ENCODE results near the gene SLC26A6. TPM values are rescaled to one million over a fixed set of nuclear protein-coding genes. Genes with fewer than 3 reads are reported as not detected.

SLC26A6 gene
- total RNA-seq, 1 experiment from 2014 or later, result 47.4 TPM

DNA sequence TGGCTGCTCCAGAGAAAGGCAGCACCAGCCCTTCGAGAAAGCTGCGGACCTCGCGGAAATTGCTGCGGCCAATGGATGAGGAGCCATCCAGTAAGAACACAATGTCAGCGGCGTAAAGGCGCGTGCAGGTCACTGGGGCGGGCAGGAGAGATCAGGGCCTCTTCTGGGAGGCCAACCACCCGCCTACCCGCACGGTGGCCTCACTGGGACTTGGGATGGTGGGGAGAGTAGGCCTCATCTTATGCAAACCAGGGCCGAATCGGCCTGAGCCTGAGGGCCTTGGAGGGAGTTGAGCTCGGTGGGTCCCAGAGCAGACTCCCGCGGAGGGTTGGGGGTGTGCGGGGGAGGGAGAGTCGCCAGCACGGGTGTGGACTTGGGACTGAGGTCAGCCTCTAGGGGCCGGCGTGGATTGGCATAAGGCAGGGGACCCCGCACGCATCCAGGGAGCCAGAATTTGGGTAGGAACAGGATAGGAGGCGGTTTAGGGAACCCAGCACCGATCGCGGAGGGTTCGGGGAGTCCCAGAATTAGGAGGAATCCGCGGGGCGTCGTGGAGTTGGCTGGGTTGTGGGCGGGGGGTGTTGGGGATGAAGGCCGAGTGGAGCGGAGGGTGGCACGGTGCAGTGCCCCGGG, 40.7 kb downstream of the SLC26A6 start:
- H3K4me1 Mint-ChIP-seq (ENCODE audit: insufficient read depth, unreplicated experiment), result peaks cover 46% of the 10 kb centered on the region
- POLR2A ChIA-PET, result interaction anchor here (1.0 to 8.9 kb wide), 5 partner anchors 15 to 122 kb away, joined by 3 to 93 read pairs (median 3); partner anchors contain the start of genes IP6K2, SLC26A6 and UQCRC1
- CTCF ChIA-PET, result interaction anchor here (0.5 to 1.0 kb wide), 3 partner anchors 14 to 72 kb away, joined by 3 to 7 read pairs (median 4); no protein-coding TSS in a partner anchor
- H3K9me3 Mint-ChIP-seq (ENCODE audit: unreplicated experiment), result no peaks in the 10 kb centered on the region
- peaks cover 29% of the 10 kb centered on the region for H3K36me3 Mint-ChIP-seq (ENCODE audit: insufficient read depth, unreplicated experiment)
- H3K4me3 Mint-ChIP-seq (ENCODE audit: unreplicated experiment), result peak overlapping the region; percentile 48
- TF ChIP-seq, protein P1, sequence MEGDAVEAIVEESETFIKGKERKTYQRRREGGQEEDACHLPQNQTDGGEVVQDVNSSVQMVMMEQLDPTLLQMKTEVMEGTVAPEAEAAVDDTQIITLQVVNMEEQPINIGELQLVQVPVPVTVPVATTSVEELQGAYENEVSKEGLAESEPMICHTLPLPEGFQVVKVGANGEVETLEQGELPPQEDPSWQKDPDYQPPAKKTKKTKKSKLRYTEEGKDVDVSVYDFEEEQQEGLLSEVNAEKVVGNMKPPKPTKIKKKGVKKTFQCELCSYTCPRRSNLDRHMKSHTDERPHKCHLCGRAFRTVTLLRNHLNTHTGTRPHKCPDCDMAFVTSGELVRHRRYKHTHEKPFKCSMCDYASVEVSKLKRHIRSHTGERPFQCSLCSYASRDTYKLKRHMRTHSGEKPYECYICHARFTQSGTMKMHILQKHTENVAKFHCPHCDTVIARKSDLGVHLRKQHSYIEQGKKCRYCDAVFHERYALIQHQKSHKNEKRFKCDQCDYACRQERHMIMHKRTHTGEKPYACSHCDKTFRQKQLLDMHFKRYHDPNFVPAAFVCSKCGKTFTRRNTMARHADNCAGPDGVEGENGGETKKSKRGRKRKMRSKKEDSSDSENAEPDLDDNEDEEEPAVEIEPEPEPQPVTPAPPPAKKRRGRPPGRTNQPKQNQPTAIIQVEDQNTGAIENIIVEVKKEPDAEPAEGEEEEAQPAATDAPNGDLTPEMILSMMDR (IDR thresholded peaks at IDR 0.05; ENCODE audit: unreplicated experiment), result no peak
- TSS peak; percentile 21 for BruUV-seq (replicated peaks)
- intact Hi-C loops (cut with micrococcal nuclease), result no loop called here
- no peak for DNase-seq (ENCODE audit: unreplicated experiment)
- no peaks in the 10 kb centered on the region for H3K27me3 Mint-ChIP-seq (ENCODE audit: insufficient read depth, unreplicated experiment)
- peak overlapping the region; percentile 59 for H3K27ac Mint-ChIP-seq (ENCODE audit: low read depth, unreplicated experiment)

DNA sequence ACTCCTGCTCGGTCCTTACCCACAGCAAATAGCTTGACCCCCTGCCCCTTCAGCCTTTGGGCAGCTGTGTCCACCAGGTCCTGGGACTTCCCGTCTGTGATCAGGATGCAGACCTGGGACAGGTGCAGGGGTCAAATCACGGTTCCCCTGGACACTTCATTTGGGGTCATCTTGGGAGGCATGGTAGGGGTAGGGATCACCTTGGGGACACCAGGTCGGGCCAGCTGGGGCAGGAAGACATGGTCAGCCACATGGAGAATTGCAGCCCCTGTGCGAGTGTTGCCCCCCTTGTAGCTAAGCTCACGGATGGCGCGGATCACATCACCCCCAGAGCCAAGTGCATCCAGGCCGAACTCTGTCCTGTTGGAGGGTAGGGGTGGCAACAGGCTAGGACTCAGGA, 41.9 kb downstream of the SLC26A6 start:
- no peak overlapping the region for H3K27ac Mint-ChIP-seq (ENCODE audit: low read depth, unreplicated experiment)
- no peaks in the 10 kb centered on the region for H3K27me3 Mint-ChIP-seq (ENCODE audit: insufficient read depth, unreplicated experiment)
- H3K4me3 Mint-ChIP-seq (ENCODE audit: unreplicated experiment), result no peak overlapping the region
- intact Hi-C loops (cut with micrococcal nuclease), result no loop called here
- H3K36me3 Mint-ChIP-seq (ENCODE audit: insufficient read depth, unreplicated experiment), result peaks cover 18% of the 10 kb centered on the region
- H3K4me1 Mint-ChIP-seq (ENCODE audit: insufficient read depth, unreplicated experiment), result peaks cover 41% of the 10 kb centered on the region
- POLR2A ChIA-PET, result no interaction called here
- H3K9me3 Mint-ChIP-seq (ENCODE audit: unreplicated experiment), result no peaks in the 10 kb centered on the region
- TF ChIP-seq, protein P1 (IDR thresholded peaks at IDR 0.05; ENCODE audit: unreplicated experiment), result no peak
- DNase-seq (ENCODE audit: unreplicated experiment), result no peak
- CTCF ChIA-PET, result interaction anchor here (0.6 kb wide), 1 partner anchor 420 kb away, joined by 6 read pairs; no protein-coding TSS in a partner anchor
- BruUV-seq (replicated peaks), result no TSS peak

DNA sequence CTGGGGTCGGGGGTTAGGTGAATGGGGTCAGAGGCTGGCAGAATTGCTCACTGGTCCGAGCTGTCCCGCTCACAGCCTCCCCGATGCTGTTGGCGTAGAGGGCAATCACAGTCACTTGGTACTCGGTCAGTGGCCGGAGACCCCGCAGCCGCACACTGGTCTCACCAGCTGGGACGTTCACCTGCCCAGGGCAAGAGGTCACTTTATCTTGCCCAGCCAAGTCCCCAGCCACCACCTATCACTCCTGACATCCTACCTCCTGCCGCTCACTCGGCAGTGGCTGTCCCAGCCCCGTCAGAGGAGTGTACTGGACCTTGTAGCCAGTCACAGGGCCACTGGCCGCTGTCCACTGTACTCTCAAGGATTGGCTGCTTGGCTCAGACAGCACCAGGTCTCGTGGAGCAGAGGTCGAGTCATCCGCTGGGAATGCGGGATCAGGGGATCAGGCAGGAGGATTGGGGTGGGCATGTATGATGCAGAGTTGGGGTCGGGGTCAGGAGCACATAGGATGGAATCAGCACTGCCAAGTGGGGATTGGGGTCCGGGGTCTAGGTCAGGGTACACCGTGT, 42.7 kb downstream of the SLC26A6 start:
- intact Hi-C loops (cut with micrococcal nuclease), result no loop called here
- no peaks in the 10 kb centered on the region for H3K9me3 Mint-ChIP-seq (ENCODE audit: unreplicated experiment)
- no TSS peak for BruUV-seq (replicated peaks)
- no peaks in the 10 kb centered on the region for H3K27me3 Mint-ChIP-seq (ENCODE audit: insufficient read depth, unreplicated experiment)
- H3K4me1 Mint-ChIP-seq (ENCODE audit: insufficient read depth, unreplicated experiment), result peaks cover 34% of the 10 kb centered on the region
- no peak for DNase-seq (ENCODE audit: unreplicated experiment)
- no peak overlapping the region for H3K27ac Mint-ChIP-seq (ENCODE audit: low read depth, unreplicated experiment)
- ChIA-PET POLR2A (no interaction called here), CTCF (interaction anchor here (0.6 kb wide), 1 partner anchor 421 kb away, joined by 6 read pairs; no protein-coding TSS in a partner anchor)
- no peak overlapping the region for H3K4me3 Mint-ChIP-seq (ENCODE audit: unreplicated experiment)
- peaks cover 25% of the 10 kb centered on the region for H3K36me3 Mint-ChIP-seq (ENCODE audit: insufficient read depth, unreplicated experiment)
- TF ChIP-seq, protein P1 (IDR thresholded peaks at IDR 0.05; ENCODE audit: unreplicated experiment), result no peak

DNA sequence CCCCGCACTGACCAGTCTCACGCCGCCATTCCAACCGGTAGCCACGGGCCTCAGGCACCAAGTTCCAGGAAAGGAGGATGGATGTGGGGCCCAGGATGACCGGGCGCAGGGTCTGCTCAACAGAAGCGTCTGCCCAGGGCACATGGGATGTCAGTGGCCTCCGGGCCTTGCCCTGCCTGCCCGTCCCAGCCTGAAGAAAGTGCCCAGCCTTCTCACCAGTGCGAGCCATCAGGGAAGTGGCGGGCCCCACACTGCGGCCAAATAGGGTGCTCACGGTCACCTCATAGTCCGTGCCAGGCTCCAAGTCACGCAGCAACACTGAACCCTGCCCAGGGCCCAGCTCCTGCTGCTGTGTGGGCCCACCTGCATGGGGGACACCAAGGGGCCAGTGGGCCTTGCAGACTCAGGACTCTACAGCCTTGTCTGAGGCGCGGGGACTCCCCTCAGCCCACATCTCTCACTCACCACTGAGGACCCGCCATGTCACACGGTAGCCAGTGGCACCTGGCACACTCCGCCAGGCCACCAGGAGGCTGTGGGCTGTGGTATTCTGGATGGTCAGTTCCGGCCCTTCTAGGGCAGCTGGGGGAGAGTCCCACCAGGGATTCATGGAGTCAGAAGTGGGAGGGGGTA, 43.3 kb downstream of the SLC26A6 start:
- H3K4me1 Mint-ChIP-seq (ENCODE audit: insufficient read depth, unreplicated experiment), result peaks cover 28% of the 10 kb centered on the region
- DNase-seq (ENCODE audit: unreplicated experiment), result no peak
- no peaks in the 10 kb centered on the region for H3K27me3 Mint-ChIP-seq (ENCODE audit: insufficient read depth, unreplicated experiment)
- TF ChIP-seq, protein P1 (IDR thresholded peaks at IDR 0.05; ENCODE audit: unreplicated experiment), result no peak
- no TSS peak for BruUV-seq (replicated peaks)
- ChIA-PET CTCF (no interaction called here), POLR2A (no interaction called here)
- no peak overlapping the region for H3K4me3 Mint-ChIP-seq (ENCODE audit: unreplicated experiment)
- peaks cover 26% of the 10 kb centered on the region for H3K36me3 Mint-ChIP-seq (ENCODE audit: insufficient read depth, unreplicated experiment)
- no peaks in the 10 kb centered on the region for H3K9me3 Mint-ChIP-seq (ENCODE audit: unreplicated experiment)
- H3K27ac Mint-ChIP-seq (ENCODE audit: low read depth, unreplicated experiment), result no peak overlapping the region
- intact Hi-C loops (cut with micrococcal nuclease), result no loop called here

All from MCF 10A (cell line).